Smooth muscle cell (in vitro differentiated cells): ENCODE measurements around the gene DDX49. TPM values are rescaled to one million over a fixed set of nuclear protein-coding genes. Genes with fewer than 3 reads are reported as not detected.

Experiments used
- DNase-seq: peaks from one replicate; lab custom pipeline; 2025; ENCODE audit not compliant: unreplicated experiment; lab: John Stamatoyannopoulos, UW
- H2AFZ ChIP-seq: fragments of 200-600 bp; sonication (generic); 2 replicates; pipeline ENCODE4 v1.6.0; 2016; ENCODE audit warnings: antibody characterized with exemption, low read depth, mild to moderate bottlenecking
- H3F3A ChIP-seq: fragments of 200-600 bp; sonication (generic); 2 replicates; pipeline ENCODE4 v1.6.0; 2017; ENCODE audit warnings: antibody characterized with exemption, low read depth
- H3K27ac ChIP-seq: fragments of 200-600 bp; sonication (generic); 2 replicates; pipeline ENCODE4 v1.5.1; 2016; ENCODE audit warnings: low read depth, mild to moderate bottlenecking
- H3K27me3 ChIP-seq: fragments of 200-600 bp; sonication (generic); 2 replicates; pipeline ENCODE4 v1.6.1; 2016; ENCODE audit warnings: low read depth, mild to moderate bottlenecking
- H3K36me3 ChIP-seq: fragments of 200-600 bp; sonication (generic); 2 replicates; pipeline ENCODE4 v1.5.1; 2016; ENCODE audit warnings: low read depth
- H3K4me1 ChIP-seq: fragments of 200-600 bp; sonication (generic); 2 replicates; pipeline ENCODE4 v1.5.1; 2016; ENCODE audit warnings: low read depth
- H3K4me2 ChIP-seq: fragments of 200-600 bp; sonication (generic); 2 replicates; pipeline ENCODE4 v1.6.0; 2016; ENCODE audit warnings: mild to moderate bottlenecking
- H3K4me3 ChIP-seq: fragments of 200-600 bp; sonication (generic); 2 replicates; pipeline ENCODE4 v1.5.1; 2016; ENCODE audit warnings: mild to moderate bottlenecking
- H3K79me2 ChIP-seq: fragments of 200-600 bp; sonication (generic); 2 replicates; pipeline ENCODE4 v1.6.0; 2016; ENCODE audit warnings: low read depth, mild to moderate bottlenecking
- H3K9ac ChIP-seq: fragments of 200-600 bp; sonication (generic); 2 replicates; pipeline ENCODE4 v1.6.0; 2016; ENCODE audit warnings: low read depth
- H3K9me3 ChIP-seq: fragments of 200-600 bp; sonication (generic); replicated peaks from 2 replicates; pipeline ENCODE4 v1.5.1; 2016; ENCODE audit warnings: low read depth
- H4K20me1 ChIP-seq: fragments of 200-600 bp; sonication (generic); 2 replicates; pipeline ENCODE4 v1.6.0; 2016; ENCODE audit warnings: low read depth
- CTCF ChIP-seq: fragments of 200-600 bp; sonication (generic); IDR thresholded peaks from 2 replicates; pipeline ENCODE4 v1.5.1; 2017; ENCODE audit warnings: borderline replicate concordance, mild to moderate bottlenecking, antibody characterized with exemption; ENCODE audit not compliant: insufficient read depth, poor library complexity, severe bottlenecking
- WGBS: methylation state at CpG from one replicate; pipeline ENCODE4 v1.1.7; 2016; ENCODE audit warnings: low lambda C conversion rate; 5-methylcytosine and 5-hydroxymethylcytosine counted together
- polyA plus RNA-seq: library from polyadenylated mRNA; unstranded; fragments of >200 nt; fragmentation: Nextera tagmentation; extraction: Ambion mirVana; gene quantifications from 2 replicates; pipeline ENCODE4 v1.2.1, GENCODE V29; 2016
- total RNA-seq: library from RNA; depleted of rRNA; stranded (reverse); fragments of >200 nt; gene quantifications from 2 replicates; pipeline ENCODE4 v1.2.3, GENCODE V29; 2014

Gene DDX49
- total and polyA plus RNA-seq, 2 experiments from 2014 or later, result 36.1 to 39.6 TPM

GRCh38 chr19:18904334-18905057 lies 15.0 kb upstream of the DDX49 start:
- H2AFZ ChIP-seq, result no peak overlapping the region
- H3K36me3 ChIP-seq, result no peaks in the 10 kb centered on the region
- no peak overlapping the region for H3K27ac ChIP-seq
- no peaks in the 10 kb centered on the region for H3F3A ChIP-seq
- no peaks in the 10 kb centered on the region for H3K9me3 ChIP-seq
- no peak for DNase-seq
- H3K4me2 ChIP-seq, result no peak overlapping the region
- H3K4me1 ChIP-seq, result no peaks in the 10 kb centered on the region
- H3K27me3 ChIP-seq, result no peaks in the 10 kb centered on the region
- H3K9ac ChIP-seq, result no peak overlapping the region
- H4K20me1 ChIP-seq, result peaks cover 52% of the 10 kb centered on the region
- WGBS, result 99% methylated on average over 25 of the region's 25 CpGs
- H3K79me2 ChIP-seq, result no peaks in the 10 kb centered on the region
- no peak for TF ChIP-seq CTCF
- H3K4me3 ChIP-seq, result no peak overlapping the region

- Histone ChIP-seq H3K9ac (no peak overlapping the region), H4K20me1 (peaks cover 53% of the 10 kb centered on the region), H3K79me2 (no peaks in the 10 kb centered on the region), H3K27me3 (no peaks in the 10 kb centered on the region), H3F3A (no peaks in the 10 kb centered on the region), H3K36me3 (no peaks in the 10 kb centered on the region), H3K27ac (no peak overlapping the region), H3K4me1 (no peaks in the 10 kb centered on the region), H3K9me3 (no peaks in the 10 kb centered on the region), H3K4me2 (no peak overlapping the region), H2AFZ (no peak overlapping the region), H3K4me3 (no peak overlapping the region)
- TF ChIP-seq CTCF, result no peak
- 98% methylated on average over 8 of the region's 8 CpGs for WGBS
- DNase-seq, result no peak
These were observed 14.5 kb upstream of the DDX49 start for GRCh38 chr19:18905058-18905456.

- Histone ChIP-seq H3K27me3 (no peaks in the 10 kb centered on the region), H3K4me3 (no peak overlapping the region), H3K27ac (no peak overlapping the region), H3K4me1 (no peaks in the 10 kb centered on the region), H3K9ac (no peak overlapping the region), H3K4me2 (no peak overlapping the region), H3K36me3 (no peaks in the 10 kb centered on the region), H3F3A (no peaks in the 10 kb centered on the region), H2AFZ (no peak overlapping the region), H3K9me3 (no peaks in the 10 kb centered on the region), H3K79me2 (no peaks in the 10 kb centered on the region), H4K20me1 (peaks cover 59% of the 10 kb centered on the region)
- no peak for TF ChIP-seq CTCF
- DNase-seq, result no peak
- WGBS, result 97% methylated on average over 25 of the region's 26 CpGs
These were observed 13.8 kb upstream of the DDX49 start for GRCh38 chr19:18905513-18906236.
